ENCODE results near the gene SARDH. TPM values are rescaled to one million over a fixed set of nuclear protein-coding genes. Genes with fewer than 3 reads are reported as not detected.

The SARDH gene
- total and polyA plus RNA-seq, 11 donors = 0.19 to 1.7 (median 0.69) TPM

DNA sequence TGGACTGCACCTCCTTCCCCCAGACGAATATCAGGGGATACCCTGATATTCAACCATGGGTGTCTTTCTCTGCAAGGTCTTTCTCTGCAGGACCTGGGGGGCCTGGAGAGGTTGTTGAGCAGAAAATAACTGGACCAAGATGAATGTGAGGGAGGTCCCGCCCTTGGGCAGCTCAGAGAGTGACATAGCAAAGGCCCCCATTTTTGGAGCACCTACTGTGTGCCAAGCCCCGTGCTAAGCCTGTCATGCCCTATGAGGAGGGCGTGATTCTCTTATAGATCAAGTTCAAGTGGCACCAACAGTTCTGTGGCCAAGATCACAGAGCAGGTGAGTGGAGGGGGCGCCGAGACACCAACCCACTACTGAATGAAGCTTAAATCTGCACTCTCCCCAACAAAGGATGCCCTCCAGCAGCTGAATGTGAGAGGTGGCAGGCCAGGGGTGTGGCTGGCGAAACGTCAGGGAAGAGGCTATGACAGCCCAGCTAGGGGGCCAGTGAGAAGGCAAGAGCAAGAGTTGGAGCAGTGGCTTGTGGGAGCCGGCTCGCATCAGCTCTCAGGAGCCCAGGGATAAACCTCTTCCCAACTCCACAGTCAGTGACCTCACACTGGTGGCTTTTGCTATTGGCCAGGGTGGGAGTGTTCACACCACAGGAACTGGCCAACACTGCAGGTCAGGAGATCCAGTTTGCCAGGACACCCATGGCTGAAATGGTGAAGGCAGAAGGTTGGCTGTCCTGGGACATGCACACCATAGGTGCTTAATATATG, 5.3 kb downstream of the SARDH start:
- intact Hi-C loops (cut with DNase I) = no loop called here
- TF ChIP-seq CTCF (IDR thresholded peaks at IDR 0.05) = no peak
- TF ChIP-seq POLR2A (IDR thresholded peaks at IDR 0.05) = no peak
- Histone ChIP-seq H3K4me3 (no peak overlapping the region), H3K9me3 (no peaks in the 10 kb centered on the region), H3K27ac (no peak overlapping the region), H3K4me1 (peaks cover 0 to 9% (median 0%) of the 10 kb centered on the region in 12 donors), H3K36me3 (no peaks in the 10 kb centered on the region), H3K27me3 (peaks cover 0 to 8% (median 4%) of the 10 kb centered on the region in 9 donors)
- ATAC-seq (no peak), DNase-seq (no peak)
- WGBS, 4 donors = 69 to 75% (median 72%) methylated on average over 9 to 10 of the region's 10 CpGs

DNA sequence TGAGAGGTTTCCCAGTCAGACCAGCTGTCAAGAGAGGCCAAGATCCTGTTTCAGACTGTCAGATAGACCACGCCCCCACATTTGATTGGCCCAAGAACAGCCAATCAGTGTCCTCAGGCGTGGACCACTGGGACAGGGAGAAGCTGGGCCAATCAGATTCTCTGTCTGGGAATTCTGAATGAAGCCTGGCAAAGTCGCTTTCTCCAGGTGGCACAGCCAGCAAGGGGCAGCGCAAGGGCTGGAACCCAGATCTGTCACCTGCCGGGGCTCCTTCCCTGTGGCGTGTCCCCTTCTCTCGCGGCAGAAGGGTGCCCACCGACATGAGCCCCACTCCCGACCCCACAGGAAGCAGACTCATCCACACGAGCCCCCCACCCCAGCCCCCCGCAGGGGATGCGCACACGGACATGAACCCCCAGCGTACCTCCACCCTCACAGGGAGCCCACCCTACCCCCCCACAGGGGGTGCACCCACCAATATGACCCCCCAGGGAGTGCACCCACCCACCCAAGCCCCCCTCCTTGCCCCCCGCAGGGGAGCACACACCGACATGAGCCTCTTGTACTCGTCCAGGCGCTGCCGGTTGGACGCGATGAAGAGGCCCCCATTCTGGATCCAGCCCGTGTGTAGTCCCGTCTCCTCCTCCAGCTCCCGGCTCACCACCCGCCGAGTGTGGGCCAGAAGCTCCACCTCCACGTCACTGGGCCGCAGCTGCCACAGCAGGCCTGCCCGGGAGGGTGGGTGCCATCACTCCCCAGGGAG, 6.1 kb downstream of the SARDH start:
- H3K4me1 ChIP-seq = peaks cover 0 to 1% (median 0%) of the 10 kb centered on the region in 12 donors

DNA sequence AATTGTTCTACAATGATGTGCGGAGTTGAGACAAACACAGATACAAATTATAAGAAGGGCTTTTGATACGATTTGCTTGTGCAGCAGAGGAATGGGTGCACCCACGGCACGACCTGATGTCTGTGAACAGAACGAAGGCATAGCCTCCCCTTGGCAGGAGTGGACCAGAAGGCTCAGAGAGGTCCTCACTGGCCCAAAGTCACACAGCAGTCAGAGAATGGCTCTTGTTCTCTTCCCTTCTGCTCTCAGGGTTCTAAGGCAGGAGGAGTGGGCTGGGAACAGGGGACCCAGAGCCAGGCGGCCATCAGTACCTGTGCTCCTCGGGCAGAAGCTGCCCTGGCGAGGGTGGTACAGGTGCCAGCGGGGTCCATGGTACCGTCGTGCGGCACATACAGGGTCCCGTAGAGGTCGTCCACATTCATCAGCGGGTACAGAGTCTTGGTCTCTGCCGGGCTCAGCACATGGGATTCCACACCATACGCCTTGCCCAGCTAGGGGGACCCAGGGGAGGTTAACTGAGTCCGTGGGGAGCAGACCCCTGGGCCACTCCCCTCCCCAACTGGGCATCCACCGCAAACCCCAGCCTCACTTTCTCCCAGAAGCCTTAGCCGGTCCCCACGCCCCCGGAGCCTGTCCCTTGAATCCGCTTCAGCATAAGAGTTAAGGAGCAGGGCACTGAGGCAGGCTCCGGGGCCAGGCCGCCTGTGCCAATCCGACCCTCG, 7.0 kb downstream of the SARDH start:
- ATAC-seq = no peak
- H3K4me3 ChIP-seq = no peak overlapping the region
- no peaks in the 10 kb centered on the region for H3K4me1 ChIP-seq
- no peaks in the 10 kb centered on the region for H3K36me3 ChIP-seq
- 84 to 90% (median 87%) methylated on average over 26 to 27 of the region's 27 CpGs for WGBS, 4 donors
- no peak overlapping the region for H3K27ac ChIP-seq
- no peaks in the 10 kb centered on the region for H3K9me3 ChIP-seq
- TF ChIP-seq POLR2A (IDR thresholded peaks at IDR 0.05) = no peak
- TF ChIP-seq CTCF (IDR thresholded peaks at IDR 0.05) = no peak
- peaks cover 0 to 23% (median 5%) of the 10 kb centered on the region in 9 donors for H3K27me3 ChIP-seq
- intact Hi-C loops (cut with DNase I) = no loop called here
- no peak for DNase-seq

More for the DNA sequence above, 6.1 kb downstream of the SARDH start:
- ATAC-seq = peak in 3 of 4 donors; percentile 44 to 60 (median 51)
- 62 to 75% (median 71%) methylated on average over 15 to 30 of the region's 30 CpGs for WGBS, 4 donors
- H3K9me3 ChIP-seq = no peaks in the 10 kb centered on the region
- H3K4me3 ChIP-seq = no peak overlapping the region
- no peak overlapping the region for H3K27ac ChIP-seq
- no peak for TF ChIP-seq CTCF (IDR thresholded peaks at IDR 0.05)
- no peak for TF ChIP-seq POLR2A (IDR thresholded peaks at IDR 0.05)
- intact Hi-C loops (cut with DNase I) = no loop called here
- no peak for DNase-seq
- peaks cover 0 to 16% (median 5%) of the 10 kb centered on the region in 9 donors for H3K27me3 ChIP-seq
- H3K36me3 ChIP-seq = no peaks in the 10 kb centered on the region

Data from heart left ventricle (tissue), 16 donors.